ENCODE data around the gene LAP3. TPM values are rescaled to one million over a fixed set of nuclear protein-coding genes. Genes with fewer than 3 reads are reported as not detected.

Gene LAP3
- total and polyA plus RNA-seq, 11 donors: 14.4 to 281 (median 66.1) TPM

DNA sequence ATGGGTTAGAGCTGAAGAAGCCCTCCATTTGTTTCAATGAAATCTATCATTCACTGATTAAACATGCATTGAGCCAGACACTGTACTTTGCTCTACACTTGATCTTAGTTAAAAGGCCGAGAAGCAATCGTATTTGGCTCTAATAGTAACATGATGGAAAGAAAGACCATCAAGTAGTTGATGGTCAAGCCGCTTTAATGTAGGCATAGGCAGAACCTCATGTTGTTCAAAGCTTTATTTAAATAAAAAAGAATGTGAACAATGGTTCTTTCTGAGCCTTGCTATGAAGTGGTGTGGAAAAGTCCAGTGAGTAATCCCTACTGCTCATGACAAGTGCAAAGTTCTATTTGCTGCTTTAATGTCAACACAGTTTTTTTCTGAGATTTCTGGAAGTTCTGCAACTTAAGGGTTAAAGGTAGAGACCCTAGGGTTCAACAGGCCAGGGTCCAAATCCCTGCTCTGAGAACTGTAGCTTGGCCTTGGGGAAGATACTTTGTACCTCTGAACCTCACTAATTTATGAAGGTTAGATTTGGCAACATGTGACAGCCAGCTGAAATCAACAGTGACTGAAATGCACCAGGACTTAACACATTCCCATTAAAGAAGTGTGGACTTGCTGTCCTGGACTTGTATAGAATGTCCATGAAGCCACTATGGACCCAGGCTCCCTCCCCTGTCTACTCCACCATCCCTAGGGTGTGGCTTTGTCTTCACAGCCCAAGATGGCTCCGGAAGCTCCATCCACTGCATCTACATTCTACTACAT is 17.9 kb upstream of the LAP3 start:
- WGBS, 4 donors: 89 to 94% (median 91%) methylated on average over 4 of the region's 4 CpGs
- intact Hi-C loops (cut with DNase I): loop anchor here in 1 of 10 donors (10.0 kb wide), 1 partner anchor 246 kb away; no protein-coding TSS in a partner anchor

GRCh38 chr4:17559709-17560048 is 17.3 kb upstream of the LAP3 start:
- Histone ChIP-seq H3K4me3 (no peak overlapping the region), H3K27ac (no peak overlapping the region), H3K36me3 (no peaks in the 10 kb centered on the region), H3K27me3 (peaks cover 0 to 6% (median 0%) of the 10 kb centered on the region in 9 donors), H3K4me1 (no peaks in the 10 kb centered on the region), H3K9me3 (no peaks in the 10 kb centered on the region)
- no peak for DNase-seq
- TF ChIP-seq POLR2A (IDR thresholded peaks at IDR 0.05): no peak
- TF ChIP-seq CTCF (IDR thresholded peaks at IDR 0.05): no peak
- intact Hi-C loops (cut with DNase I): loop anchor here in 1 of 10 donors (10.0 kb wide), 1 partner anchor 245 kb away; no protein-coding TSS in a partner anchor
- 86 to 94% (median 91%) methylated on average over 3 of the region's 3 CpGs for WGBS, 4 donors
- ATAC-seq: no peak

More for the DNA sequence above, 17.9 kb upstream of the LAP3 start:
- TF ChIP-seq POLR2A (IDR thresholded peaks at IDR 0.05): no peak
- H3K27ac ChIP-seq: no peak overlapping the region
- no peak for DNase-seq
- H3K36me3 ChIP-seq: no peaks in the 10 kb centered on the region
- no peak overlapping the region for H3K4me3 ChIP-seq
- H3K27me3 ChIP-seq: peaks cover 0 to 10% (median 0%) of the 10 kb centered on the region in 9 donors
- no peaks in the 10 kb centered on the region for H3K9me3 ChIP-seq
- H3K4me1 ChIP-seq: no peaks in the 10 kb centered on the region
- no peak for ATAC-seq

- no peak overlapping the region for H3K27ac ChIP-seq
- H3K27me3 ChIP-seq: peaks cover 0 to 5% (median 0%) of the 10 kb centered on the region in 9 donors
- WGBS, 4 donors: 85 to 89% (median 87%) methylated on average over 6 of the region's 6 CpGs
- H3K36me3 ChIP-seq: no peaks in the 10 kb centered on the region
- DNase-seq (no peak), ATAC-seq (no peak)
- H3K9me3 ChIP-seq: no peaks in the 10 kb centered on the region
- H3K4me3 ChIP-seq: no peak overlapping the region
- TF ChIP-seq POLR2A (IDR thresholded peaks at IDR 0.05): no peak
- TF ChIP-seq CTCF (IDR thresholded peaks at IDR 0.05): no peak
- no peaks in the 10 kb centered on the region for H3K4me1 ChIP-seq
- intact Hi-C loops (cut with DNase I): no loop called here
Observed at GRCh38 chr4:17560065-17560673, 16.8 kb upstream of the LAP3 start.

DNA sequence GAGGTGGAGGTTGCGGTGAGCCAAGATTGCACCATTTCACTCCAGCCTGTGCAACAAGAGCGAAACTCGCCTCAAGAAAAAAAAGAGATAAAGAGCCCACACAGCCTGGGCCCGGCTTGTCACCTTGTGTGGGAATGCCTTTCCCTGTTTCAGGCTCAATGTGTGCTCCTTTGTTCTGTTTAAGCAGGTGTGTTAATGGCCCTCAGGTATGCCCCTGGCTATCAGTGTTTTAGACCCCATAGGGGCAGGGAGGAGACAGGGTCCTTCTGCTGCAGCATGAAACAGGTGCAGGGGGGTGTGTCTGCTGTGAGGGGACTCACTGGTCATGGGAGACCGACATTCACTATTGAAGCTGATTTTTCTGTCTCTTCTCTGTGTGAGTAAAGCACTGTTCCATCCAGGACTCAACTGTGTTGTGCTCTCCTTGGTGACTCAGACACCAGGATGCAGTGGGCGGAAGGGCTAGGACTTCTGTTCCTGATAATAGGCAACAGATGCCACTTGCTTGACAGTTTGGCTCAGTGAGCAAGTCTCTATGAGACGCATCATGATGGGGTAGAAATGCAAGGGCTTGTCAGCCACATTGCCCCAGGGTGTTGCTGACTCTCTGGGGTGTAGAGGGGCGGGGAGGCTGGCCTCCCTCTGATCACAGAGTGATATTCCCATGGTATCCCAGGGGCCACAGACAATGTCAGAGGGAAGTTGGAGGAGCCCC is 15.6 kb upstream of the LAP3 start:
- Histone ChIP-seq H3K27me3 (no peaks in the 10 kb centered on the region), H3K36me3 (no peaks in the 10 kb centered on the region), H3K9me3 (no peaks in the 10 kb centered on the region), H3K4me1 (no peaks in the 10 kb centered on the region), H3K27ac (no peak overlapping the region), H3K4me3 (no peak overlapping the region)
- ATAC-seq (peak in 1 of 4 donors; percentile 37), DNase-seq (no peak)
- no peak for TF ChIP-seq POLR2A (IDR thresholded peaks at IDR 0.05)
- TF ChIP-seq CTCF (IDR thresholded peaks at IDR 0.05): no peak
- intact Hi-C loops (cut with DNase I): no loop called here
- 73 to 86% (median 83%) methylated on average over 8 of the region's 8 CpGs for WGBS, 4 donors

Data from heart left ventricle (tissue), 16 donors.